HT-29 (cell line): ENCODE measurements around the gene TMCO4. TPM values are rescaled to one million over a fixed set of nuclear protein-coding genes. Genes with fewer than 3 reads are reported as not detected.

Experiments used
- DNase-seq: peaks from one replicate; pipeline ENCODE4 v3.0.0-alpha.2; 2015; ENCODE audit warnings: low spot score
- total RNA-seq: library from RNA; depleted of rRNA; stranded (reverse); fragments of >200 nt; shearing (Covaris generic); gene quantifications from 2 replicates; pipeline ENCODE4 v1.2.3, GENCODE V29; 2014

Gene TMCO4
- total RNA-seq, 1 experiment from 2014 or later, result 23.8 TPM

GRCh38 chr1:19658186-19658585 lies 141.5 kb downstream of the TMCO4 start:
- no peak for DNase-seq

DNA sequence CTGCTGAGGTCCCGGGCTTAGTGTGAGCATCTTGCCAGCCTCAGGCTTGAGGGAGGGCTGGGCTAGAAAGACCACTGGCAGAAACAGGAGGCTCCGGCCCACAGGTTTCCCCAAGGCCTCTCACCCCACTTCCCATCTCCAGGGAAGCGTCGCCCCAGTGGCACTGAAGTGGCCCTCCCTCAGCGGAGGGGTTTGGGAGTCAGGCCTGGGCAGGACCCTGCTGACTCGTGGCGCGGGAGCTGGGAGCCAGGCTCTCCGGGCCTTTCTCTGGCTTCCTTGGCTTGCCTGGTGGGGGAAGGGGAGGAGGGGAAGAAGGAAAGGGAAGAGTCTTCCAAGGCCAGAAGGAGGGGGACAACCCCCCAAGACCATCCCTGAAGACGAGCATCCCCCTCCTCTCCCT lies 142.2 kb downstream of the TMCO4 start:
- no peak for DNase-seq

DNA sequence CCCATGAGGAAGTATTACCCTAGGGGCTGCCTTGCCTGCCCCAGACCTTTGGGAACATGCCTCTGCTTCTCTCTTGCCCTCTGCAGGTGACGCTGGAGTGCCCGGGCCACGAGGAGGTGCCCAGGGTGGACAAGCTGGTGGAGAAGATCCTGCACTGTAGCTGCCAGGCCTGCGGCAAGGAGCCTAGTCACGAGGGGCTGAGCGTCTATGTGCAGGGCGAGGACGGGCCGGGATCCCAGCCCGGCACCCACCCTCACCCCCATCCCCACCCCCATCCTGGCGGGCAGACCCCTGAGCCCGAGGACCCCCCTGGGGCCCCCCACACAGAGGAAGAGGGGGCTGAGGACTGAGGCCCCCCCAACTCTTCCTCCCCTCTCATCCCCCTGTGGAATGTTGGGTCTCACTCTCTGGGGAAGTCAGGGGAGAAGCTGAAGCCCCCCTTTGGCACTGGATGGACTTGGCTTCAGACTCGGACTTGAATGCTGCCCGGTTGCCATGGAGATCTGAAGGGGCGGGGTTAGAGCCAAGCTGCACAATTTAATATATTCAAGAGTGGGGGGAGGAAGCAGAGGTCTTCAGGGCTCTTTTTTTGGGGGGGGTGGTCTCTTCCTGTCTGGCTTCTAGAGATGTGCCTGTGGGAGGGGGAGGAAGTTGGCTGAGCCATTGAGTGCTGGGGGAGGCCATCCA lies 142.8 kb downstream of the TMCO4 start:
- DNase-seq, result no peak

DNA sequence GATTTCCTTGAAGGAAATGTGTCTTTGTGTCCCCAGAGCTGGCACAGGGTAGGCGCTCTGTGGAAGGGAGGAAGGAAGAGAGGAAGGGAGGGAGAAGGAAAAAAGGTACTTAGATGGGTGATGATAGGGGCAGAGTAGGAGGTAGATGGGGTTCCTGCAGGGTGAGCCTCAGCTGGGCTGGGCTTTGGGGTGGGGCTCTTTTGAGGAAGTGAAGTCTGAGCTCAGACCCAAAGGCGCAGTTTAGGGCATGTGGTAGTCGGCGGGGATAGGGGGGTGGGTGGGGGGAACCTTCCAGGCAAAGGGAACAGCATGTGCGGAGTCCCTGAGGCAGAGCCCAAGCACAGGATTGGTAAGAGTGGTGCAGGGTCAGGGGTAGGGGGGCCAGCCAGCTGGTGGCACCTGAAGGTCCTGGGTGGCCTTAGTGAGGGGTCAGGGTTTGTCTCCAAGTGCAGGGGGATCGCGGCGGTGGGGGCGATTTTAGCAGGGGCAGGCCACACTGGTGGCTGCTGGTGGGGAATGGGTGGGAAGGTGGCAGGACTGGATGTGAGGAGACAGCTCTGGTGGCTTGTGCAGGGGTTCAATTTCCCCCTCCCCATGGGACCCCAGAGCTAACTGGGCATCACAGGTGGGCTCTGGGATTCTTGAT lies 143.5 kb downstream of the TMCO4 start:
- DNase-seq, result no peak

DNA sequence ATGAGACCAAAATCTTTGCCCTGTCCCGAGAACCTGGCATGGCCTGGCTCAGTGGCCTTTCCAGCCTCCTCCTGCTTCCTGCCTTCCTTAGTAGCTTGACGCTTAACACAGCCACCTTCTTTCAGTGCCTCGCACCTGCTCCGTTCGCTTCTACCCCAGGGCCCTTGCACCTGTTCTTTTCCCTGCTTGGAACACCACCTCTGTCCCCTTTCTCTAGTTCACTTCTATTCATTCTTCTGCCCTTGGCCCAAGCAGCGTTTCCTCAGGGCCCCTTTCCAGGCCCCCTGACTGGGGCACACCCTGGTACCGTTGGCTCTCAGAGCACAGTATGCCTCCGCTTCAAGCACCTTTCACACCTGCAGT lies 144.0 kb downstream of the TMCO4 start:
- DNase-seq, result no peak

DNA sequence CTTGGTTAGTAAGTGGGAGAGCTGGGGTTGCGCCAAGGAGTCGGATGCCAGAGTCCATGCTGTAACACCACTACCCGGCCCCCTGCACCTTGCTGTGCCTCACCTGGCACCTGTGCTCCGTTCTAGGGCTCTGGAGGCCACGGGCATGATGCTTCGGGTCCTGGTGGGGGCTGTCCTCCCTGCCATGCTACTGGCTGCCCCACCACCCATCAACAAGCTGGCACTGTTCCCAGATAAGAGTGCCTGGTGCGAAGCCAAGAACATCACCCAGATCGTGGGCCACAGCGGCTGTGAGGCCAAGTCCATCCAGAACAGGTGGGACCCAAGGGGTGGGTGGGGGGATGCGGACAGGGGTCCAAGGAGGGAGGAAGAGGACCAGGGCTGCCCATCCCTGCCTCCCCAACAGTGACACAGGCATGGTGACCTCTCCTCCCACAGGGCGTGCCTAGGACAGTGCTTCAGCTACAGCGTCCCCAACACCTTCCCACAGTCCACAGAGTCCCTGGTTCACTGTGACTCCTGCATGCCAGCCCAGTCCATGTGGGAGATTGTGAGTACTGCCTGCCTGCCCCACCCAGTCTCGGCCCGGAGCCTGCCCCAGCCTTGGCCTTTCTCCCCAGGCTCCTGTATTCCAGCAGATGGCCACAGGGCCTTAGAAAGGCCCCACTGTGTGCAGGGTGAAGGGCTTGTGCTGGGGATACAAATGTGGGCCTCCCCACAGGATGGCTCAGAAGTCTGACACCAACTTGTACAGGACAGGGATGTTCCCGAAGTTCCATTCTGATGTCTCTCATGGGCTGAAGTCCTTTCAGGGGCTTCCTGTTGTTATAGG lies 144.6 kb downstream of the TMCO4 start:
- DNase-seq, result no peak

- peak; percentile 7 for DNase-seq
Observed at GRCh38 chr1:19654386-19654785, 145.3 kb downstream of the TMCO4 start.

GRCh38 chr1:19651141-19651737 lies 148.5 kb downstream of the TMCO4 start:
- peak; percentile 44 for DNase-seq

GRCh38 chr1:19650416-19651140 lies 149.1 kb downstream of the TMCO4 start:
- no peak for DNase-seq

DNA sequence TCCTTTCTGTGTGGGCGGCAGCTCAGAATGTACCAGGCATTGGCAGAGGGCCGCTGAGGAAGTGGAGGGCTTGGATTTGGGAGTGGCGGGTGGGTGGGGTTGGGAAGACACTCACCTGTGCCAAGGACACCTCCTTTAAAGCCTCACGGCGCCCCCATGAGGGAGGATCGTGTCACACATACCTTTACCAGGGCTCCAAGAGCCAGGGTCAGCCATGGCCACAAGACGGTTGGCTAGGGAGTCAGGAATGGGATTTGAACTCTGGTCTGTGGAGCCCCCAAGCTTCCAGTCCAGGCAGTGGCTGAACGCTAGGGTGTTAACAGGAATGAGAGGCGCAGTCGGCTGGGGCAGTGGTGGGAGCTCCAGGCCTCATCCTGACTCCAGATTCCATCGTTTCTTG lies 151.0 kb downstream of the TMCO4 start:
- no peak for DNase-seq

DNA sequence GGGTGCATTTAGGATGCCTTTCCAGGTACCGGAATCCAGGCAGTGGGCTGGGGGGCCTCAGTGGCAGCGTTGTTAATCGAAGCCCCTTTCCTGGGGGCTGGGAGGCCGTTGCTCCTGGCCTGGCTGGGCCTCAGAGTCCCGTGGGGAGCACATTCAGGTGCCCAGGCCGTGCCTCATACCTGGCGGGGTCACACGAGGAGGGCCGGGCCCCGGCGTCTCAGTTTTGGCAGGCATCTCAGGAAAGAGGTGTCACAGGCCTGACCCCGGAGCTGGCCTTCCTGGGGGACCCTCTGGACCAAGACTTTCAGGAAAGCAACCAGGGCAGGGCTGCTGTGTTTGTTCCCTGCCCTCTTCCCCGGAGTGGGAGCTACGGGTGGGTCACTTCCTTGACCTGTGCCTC lies 151.5 kb downstream of the TMCO4 start:
- DNase-seq, result no peak

GRCh38 chr1:19647643-19648042 lies 152.1 kb downstream of the TMCO4 start:
- DNase-seq, result no peak

GRCh38 chr1:19646377-19647319 lies 153.1 kb downstream of the TMCO4 start:
- peak; percentile 32 for DNase-seq

GRCh38 chr1:19645411-19646251 lies 154.1 kb downstream of the TMCO4 start:
- DNase-seq, result no peak

GRCh38 chr1:19644681-19645410 lies 154.9 kb downstream of the TMCO4 start:
- peak; percentile 52 for DNase-seq

DNA sequence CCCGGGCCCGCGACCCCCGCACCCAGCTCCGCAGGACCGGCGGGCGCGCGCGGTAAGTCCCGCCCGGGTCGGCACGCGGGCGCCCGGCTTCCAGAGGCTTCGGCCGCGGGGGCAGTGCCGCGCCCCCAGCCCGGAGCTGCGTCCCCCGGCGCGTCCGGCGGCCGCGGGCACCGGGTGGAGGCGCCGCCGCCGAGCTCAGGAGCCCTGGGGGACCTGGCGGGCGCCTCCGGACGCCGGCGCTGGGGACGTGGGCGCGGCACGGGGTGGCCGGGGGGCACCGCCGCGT lies 155.4 kb downstream of the TMCO4 start:
- no peak for DNase-seq

DNA sequence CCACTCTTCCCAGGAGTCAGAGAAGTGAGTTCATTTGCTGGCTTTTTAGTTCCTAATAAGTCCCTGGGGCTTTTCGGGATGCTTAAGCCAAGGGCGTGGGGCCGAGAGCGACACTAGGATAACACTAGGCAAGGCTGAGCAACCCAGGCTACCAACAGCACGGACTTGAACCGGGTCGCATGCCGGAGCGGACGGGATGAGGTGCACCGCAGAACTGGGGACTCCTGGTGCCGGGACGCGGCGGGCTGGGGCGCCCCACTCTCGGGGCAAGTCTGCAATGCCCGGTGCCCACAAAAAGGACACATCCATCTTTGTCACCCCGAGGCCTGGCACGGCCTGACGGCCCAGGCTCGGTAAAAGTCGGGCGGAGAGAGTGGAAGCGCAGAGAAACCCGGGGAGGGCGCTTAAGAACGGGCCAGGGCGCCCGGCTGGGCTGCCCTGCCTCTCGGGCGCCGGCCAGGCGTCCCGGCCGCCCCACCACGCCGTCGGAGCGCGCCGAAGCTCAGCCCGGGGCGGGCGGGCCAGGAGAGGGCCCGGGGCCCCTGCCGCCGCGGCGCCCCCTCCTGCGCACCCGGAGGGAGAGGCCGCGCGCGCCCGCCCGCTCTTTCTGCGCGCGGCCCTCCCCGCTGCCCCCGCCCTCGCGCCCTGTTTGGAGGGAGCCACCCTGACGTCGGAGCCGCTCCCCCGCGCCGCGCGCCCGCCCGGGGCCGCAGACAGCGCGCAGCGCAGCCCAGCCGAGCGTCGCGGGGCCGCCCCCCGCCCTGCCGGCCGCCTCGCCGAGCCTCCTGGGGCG lies 155.9 kb downstream of the TMCO4 start, which contains the start of gene NBL1:
Gene NBL1 (plus strand): TSS at position 710 of the 793 bp plus-strand sequence. CDS start 10,720 bp downstream, outside the sequence.
- DNase-seq, result peak; percentile 31

DNA sequence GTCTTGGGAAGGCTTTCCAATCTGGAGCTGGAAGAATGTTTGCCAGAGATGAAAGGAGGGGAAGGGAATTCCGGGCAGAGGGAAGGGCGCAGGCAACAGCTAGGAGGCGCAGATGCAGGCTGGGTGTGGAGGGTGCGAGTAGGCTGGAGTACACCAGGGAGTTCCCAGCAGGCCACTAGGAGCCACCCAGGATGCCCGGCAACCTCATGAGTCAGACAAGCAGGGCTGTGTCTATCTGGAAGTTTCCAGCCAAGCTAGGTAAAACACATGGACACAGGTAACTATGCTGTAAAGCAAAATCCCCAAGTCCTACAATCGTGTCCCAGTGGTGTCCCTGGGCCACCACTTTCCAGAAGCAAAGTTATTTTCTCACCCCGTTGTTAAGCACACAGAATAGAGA lies 156.6 kb downstream of the TMCO4 start:
- peak; percentile 82 for DNase-seq
